ENCODE results near the gene RP9.

The RP9 gene

GRCh38 chr7:33109005-33109757, at the start of gene RP9:
TSS of gene RP9 (minus strand) at chr7:33109404. CDS start at chr7:33109372, 32 bp downstream.
- DNase-seq, result peak; percentile 66

- no peak for DNase-seq
Measured at GRCh38 chr7:33157781-33158180, 48.6 kb upstream of the RP9 start.

DNA sequence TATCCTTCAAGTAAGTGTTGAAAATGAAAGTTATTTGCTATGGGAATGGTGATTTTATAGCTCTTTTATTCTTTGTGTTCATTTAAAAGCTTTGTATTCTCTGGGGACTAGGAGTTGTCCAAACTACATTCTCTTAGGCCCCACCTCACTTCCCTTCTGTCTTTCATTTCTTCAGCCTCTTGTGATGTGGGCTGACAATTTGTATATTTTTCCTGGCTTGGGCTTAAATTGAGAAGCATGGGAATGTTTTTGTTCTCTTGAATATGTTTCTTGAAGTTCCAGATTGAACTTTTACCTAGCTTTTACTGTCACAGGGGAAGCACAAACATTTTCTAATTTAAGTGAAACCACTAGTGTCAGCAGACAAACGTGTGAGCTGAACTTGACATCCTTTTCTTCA, 48.1 kb upstream of the RP9 start:
- DNase-seq, result no peak

- DNase-seq, result no peak
Measured at GRCh38 chr7:33156441-33156840, 47.2 kb upstream of the RP9 start.

GRCh38 chr7:33155811-33156210, 46.6 kb upstream of the RP9 start:
- no peak for DNase-seq

GRCh38 chr7:33152087-33152486, 42.9 kb upstream of the RP9 start:
- no peak for DNase-seq

GRCh38 chr7:33145156-33145555, 36.0 kb upstream of the RP9 start:
- DNase-seq, result peak; percentile 55

- DNase-seq, result no peak
Measured at GRCh38 chr7:33143996-33144718, 35.0 kb upstream of the RP9 start.

DNA sequence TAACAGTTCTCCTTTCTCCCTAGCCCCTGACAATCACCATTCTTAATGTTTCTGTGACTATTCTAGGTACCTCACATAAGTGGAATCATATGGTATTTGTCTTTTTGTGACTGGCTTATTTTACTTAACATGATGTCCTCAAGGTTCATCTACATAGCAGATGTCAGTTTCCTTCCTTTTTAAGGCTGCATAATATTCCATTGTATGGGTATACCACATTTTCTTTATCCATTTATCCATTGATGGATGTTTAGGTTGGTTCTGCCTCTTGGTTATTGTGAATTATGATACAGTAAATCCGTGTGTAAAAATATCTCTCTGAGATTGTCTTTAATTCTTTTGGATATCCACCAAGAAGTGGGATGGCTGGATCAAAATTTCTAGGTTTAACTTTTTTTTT, 33.4 kb upstream of the RP9 start:
- DNase-seq, result no peak

GRCh38 chr7:33137103-33137502, 27.9 kb upstream of the RP9 start:
- DNase-seq, result no peak

- no peak for DNase-seq
Measured at GRCh38 chr7:33130184-33130583, 21.0 kb upstream of the RP9 start.

GRCh38 chr7:33129806-33130153, 20.6 kb upstream of the RP9 start:
- no peak for DNase-seq

GRCh38 chr7:33128990-33129805, 20.0 kb upstream of the RP9 start, which contains the start of gene BBS9:
TSS of gene BBS9 (plus strand) at chr7:33129564. CDS start at chr7:33146253, 16,689 bp downstream.
- peak; percentile 97 for DNase-seq

GRCh38 chr7:33128631-33128989, 19.4 kb upstream of the RP9 start:
- no peak for DNase-seq

- DNase-seq, result no peak
Measured at GRCh38 chr7:33127085-33127484, 17.9 kb upstream of the RP9 start.

DNA sequence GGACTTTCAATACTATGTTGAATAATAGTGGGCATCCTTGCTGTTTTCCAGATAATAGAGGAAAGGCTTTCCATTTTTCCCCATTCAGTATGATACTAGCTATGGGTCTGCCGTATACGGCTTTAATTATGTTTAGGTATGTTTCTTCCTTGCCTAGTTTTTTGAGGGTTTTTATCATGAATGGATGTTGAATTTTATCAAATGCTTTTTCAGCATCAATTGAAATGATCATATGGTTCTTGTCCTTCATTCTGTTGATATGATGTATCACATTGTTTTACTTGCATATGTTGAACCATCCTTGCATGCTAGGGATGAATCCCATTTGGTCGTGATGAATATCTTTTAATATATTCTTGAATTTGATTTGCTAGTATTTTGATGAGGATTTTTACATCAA, 9.2 kb upstream of the RP9 start:
- no peak for DNase-seq

- no peak for DNase-seq
Measured at GRCh38 chr7:33114976-33115375, 5.8 kb upstream of the RP9 start.

DNA sequence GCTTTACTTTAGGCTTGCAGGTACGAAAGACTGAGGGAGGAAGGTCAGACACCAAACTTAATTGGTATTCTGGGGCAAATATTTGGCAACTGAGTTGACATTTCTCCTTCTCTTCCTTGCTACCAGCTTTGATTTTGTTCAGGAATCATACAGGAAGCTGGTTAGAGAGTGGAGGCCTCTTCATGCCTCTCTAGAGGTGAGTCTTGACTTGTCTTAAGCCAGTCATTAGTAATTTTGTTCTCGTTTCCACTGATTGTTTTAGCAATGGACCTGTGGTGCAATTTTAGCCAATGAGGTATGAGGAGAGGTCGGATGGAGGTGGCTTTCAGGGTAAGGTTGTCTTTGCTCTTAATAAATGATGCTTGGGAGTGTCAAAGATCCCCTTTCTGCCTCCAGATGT, 2.4 kb upstream of the RP9 start:
- DNase-seq, result no peak

- peak; percentile 26 for DNase-seq
Measured at GRCh38 chr7:33109758-33110238, 594 bp upstream of the RP9 start.

DNA sequence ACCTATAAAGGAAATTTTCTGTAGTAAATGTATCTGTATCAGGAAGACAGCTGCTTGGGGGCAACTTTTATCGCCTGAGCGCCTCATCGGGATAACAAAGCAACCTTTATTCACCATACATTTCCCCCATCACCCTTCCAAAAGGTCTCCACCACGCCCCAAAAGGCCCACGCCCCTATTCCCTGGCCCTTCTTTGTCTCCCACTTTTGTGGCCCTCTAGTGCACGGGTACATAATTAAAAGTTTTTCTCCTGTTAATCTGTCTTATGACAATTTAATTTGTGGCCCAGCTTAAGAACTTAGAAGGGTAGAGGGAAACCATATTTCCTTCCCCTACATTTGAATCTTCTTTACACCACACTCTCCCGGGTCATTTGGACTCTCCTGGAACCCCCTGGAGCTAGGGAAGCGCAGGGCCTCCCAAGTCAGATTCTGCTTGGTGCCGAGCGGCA, 625 bp downstream of the RP9 start:
- peak; percentile 66 for DNase-seq

GRCh38 chr7:33107136-33108066, 1.8 kb downstream of the RP9 start:
- DNase-seq, result peak; percentile 64

GRCh38 chr7:33101906-33102305, 7.3 kb downstream of the RP9 start:
- no peak for DNase-seq
